Vagina (tissue), 2 donors: ENCODE results near the gene MYOZ3. TPM values are rescaled to one million over a fixed set of nuclear protein-coding genes. Genes with fewer than 3 reads are reported as not detected.

Source experiments
- DNase-seq, 2 donors: peaks; one replicate each; pipeline ENCODE4 v3.0.0-alpha.2; 2017; ENCODE audit errors: extremely low spot score in 2 of 2
- H3K27ac ChIP-seq: fragments of 200-600 bp; sonication (generic); one replicate; pipeline ENCODE4 v1.5.1; 2019
- H3K27me3 ChIP-seq: fragments of 200-600 bp; sonication (generic); one replicate; pipeline ENCODE4 v1.5.1; 2019
- H3K36me3 ChIP-seq, 2 donors: fragments of 200-600 bp; sonication (generic); one replicate each; pipeline ENCODE4 v1.5.1; 2017 to 2019
- H3K4me1 ChIP-seq: fragments of 200-600 bp; sonication (generic); one replicate; pipeline ENCODE4 v1.5.1; 2019
- H3K4me3 ChIP-seq, 2 donors: fragments of 200-600 bp; sonication (generic); 1 replicate in 1 of 2; 2 replicates in 1 of 2; pipeline ENCODE4 v1.5.1; 2016 to 2019
- H3K9me3 ChIP-seq: fragments of 200-600 bp; sonication (generic); one replicate; pipeline ENCODE4 v1.5.1; 2019
- CTCF ChIP-seq, 3 experiments: fragments of 450-650 bp in 2 of 3; fragments of 200-600 bp in 1 of 3; sonication (generic) in 1 of 3; IDR thresholded peaks; one replicate each; pipeline ENCODE4 v1.5.1; 2017 to 2019; ENCODE audit warnings: antibody characterized with exemption in 3 of 3, mild to moderate bottlenecking in 2 of 3, moderate library complexity in 2 of 3
- POLR2A ChIP-seq, 2 donors: fragments of 450-650 bp; IDR thresholded peaks; one replicate each; pipeline ENCODE4 v1.6.1; 2017; ENCODE audit warnings: antibody characterized with exemption in 2 of 2, mild to moderate bottlenecking in 2 of 2, moderate library complexity in 2 of 2
- POLR2AphosphoS5 ChIP-seq, 2 donors: sonication (generic); formaldehyde crosslinking; IDR thresholded peaks; one replicate each; pipeline ENCODE4 v1.9.0; 2017; ENCODE audit warnings: antibody characterized with exemption in 2 of 2, mild to moderate bottlenecking in 2 of 2, low read depth in 1 of 2; ENCODE audit not compliant: insufficient read depth in 1 of 2
- intact Hi-C: fragments of 100-400 bp; cut with DNase I; formaldehyde crosslinking; loops from one replicate; pipeline ENCODE4 v1.15.1; 2023
- total RNA-seq: library from RNA; depleted of rRNA; stranded (reverse); fragments of >200 nt; gene quantifications from one replicate; pipeline ENCODE4 v1.2.3, GENCODE V29; 2016

The MYOZ3 gene
- total RNA-seq, 1 donor from 2014 or later = not detected

GRCh38 chr5:150651382-150651781 lies 9.7 kb upstream of the MYOZ3 start:
- DNase-seq = no peak
- TF ChIP-seq POLR2AphosphoS5 (IDR thresholded peaks at IDR 0.05; ENCODE audit: insufficient read depth in 1 of 2, low read depth in 1 of 2) (no peak), POLR2A (IDR thresholded peaks at IDR 0.05) (no peak), CTCF (IDR thresholded peaks at IDR 0.05) (no peak)
- no peaks in the 10 kb centered on the region for H3K36me3 ChIP-seq
- peaks cover 20% of the 10 kb centered on the region for H3K4me1 ChIP-seq
- no peaks in the 10 kb centered on the region for H3K27me3 ChIP-seq
- no peak overlapping the region for H3K4me3 ChIP-seq
- intact Hi-C loops = no loop called here
- H3K27ac ChIP-seq = no peak overlapping the region
- H3K9me3 ChIP-seq = no peaks in the 10 kb centered on the region

- Histone ChIP-seq H3K27ac (no peak overlapping the region), H3K9me3 (no peaks in the 10 kb centered on the region), H3K4me1 (peaks cover 25% of the 10 kb centered on the region), H3K4me3 (no peak overlapping the region), H3K27me3 (no peaks in the 10 kb centered on the region), H3K36me3 (no peaks in the 10 kb centered on the region)
- intact Hi-C loops = no loop called here
- no peak for DNase-seq
- TF ChIP-seq CTCF (IDR thresholded peaks at IDR 0.05) (no peak), POLR2A (IDR thresholded peaks at IDR 0.05) (no peak), POLR2AphosphoS5 (IDR thresholded peaks at IDR 0.05; ENCODE audit: insufficient read depth in 1 of 2, low read depth in 1 of 2) (no peak)
Observed at GRCh38 chr5:150651924-150652671, 9.0 kb upstream of the MYOZ3 start.

GRCh38 chr5:150653145-150653761 lies 7.8 kb upstream of the MYOZ3 start:
- Histone ChIP-seq H3K36me3 (no peaks in the 10 kb centered on the region), H3K4me1 (peaks cover 33% of the 10 kb centered on the region), H3K27me3 (no peaks in the 10 kb centered on the region), H3K9me3 (no peaks in the 10 kb centered on the region), H3K4me3 (no peak overlapping the region), H3K27ac (no peak overlapping the region)
- intact Hi-C loops = no loop called here
- TF ChIP-seq POLR2AphosphoS5 (IDR thresholded peaks at IDR 0.05; ENCODE audit: insufficient read depth in 1 of 2, low read depth in 1 of 2) (no peak), POLR2A (IDR thresholded peaks at IDR 0.05) (no peak), CTCF (IDR thresholded peaks at IDR 0.05) (no peak)
- no peak for DNase-seq

GRCh38 chr5:150653762-150654556 lies 7.1 kb upstream of the MYOZ3 start:
- intact Hi-C loops = no loop called here
- H3K36me3 ChIP-seq = no peaks in the 10 kb centered on the region
- no peak overlapping the region for H3K4me3 ChIP-seq
- no peak for DNase-seq
- H3K4me1 ChIP-seq = peaks cover 33% of the 10 kb centered on the region
- no peak overlapping the region for H3K27ac ChIP-seq
- no peak for TF ChIP-seq POLR2AphosphoS5 (IDR thresholded peaks at IDR 0.05; ENCODE audit: insufficient read depth in 1 of 2, low read depth in 1 of 2)
- TF ChIP-seq POLR2A (IDR thresholded peaks at IDR 0.05) = no peak
- no peak for TF ChIP-seq CTCF (IDR thresholded peaks at IDR 0.05)
- no peaks in the 10 kb centered on the region for H3K27me3 ChIP-seq
- H3K9me3 ChIP-seq = no peaks in the 10 kb centered on the region
